Astrocyte of the cerebellum (primary cell): Measurements from ENCODE around the gene OR2Z1.

Source experiments
- DNase-seq: peaks from one replicate; pipeline ENCODE4 v3.0.0-alpha.2; 2011; ENCODE audit warnings: low read depth
- H3K4me3 ChIP-seq: 2 replicates; pipeline ENCODE4 v1.5.1; 2011; ENCODE audit warnings: mild to moderate bottlenecking, low read depth, low read length, moderate library complexity
- CTCF ChIP-seq: IDR thresholded peaks from 2 replicates; pipeline ENCODE4 v1.5.1; 2012; ENCODE audit warnings: low read length, low read depth, moderate library complexity, mild to moderate bottlenecking; ENCODE audit errors: missing control alignments
- in situ Hi-C: cut with HindIII; loops from 2 replicates; pipeline ENCODE4 v1.10.0; 2017; ENCODE audit warnings: low sequenced_read_pairs

The OR2Z1 gene

GRCh38 chr19:8690753-8691539, 30.5 kb upstream of the OR2Z1 start:
- in situ Hi-C loops, result loop anchor here (25.0 kb wide), 1 partner anchor 171 kb away; no protein-coding TSS in a partner anchor
- TF ChIP-seq CTCF, result no peak
- DNase-seq, result no peak
- no peak overlapping the region for H3K4me3 ChIP-seq

- no peak for TF ChIP-seq CTCF
- DNase-seq, result no peak
- in situ Hi-C loops, result loop anchor here (25.0 kb wide), 1 partner anchor 167 kb away; no protein-coding TSS in a partner anchor
- no peak overlapping the region for H3K4me3 ChIP-seq
These were observed 25.9 kb upstream of the OR2Z1 start for GRCh38 chr19:8695501-8695900.

GRCh38 chr19:8695911-8696310, 25.5 kb upstream of the OR2Z1 start:
- DNase-seq, result no peak
- in situ Hi-C loops, result loop anchor here (25.0 kb wide), 1 partner anchor 166 kb away; no protein-coding TSS in a partner anchor
- no peak overlapping the region for H3K4me3 ChIP-seq
- TF ChIP-seq CTCF, result no peak

GRCh38 chr19:8696993-8697392, 24.4 kb upstream of the OR2Z1 start:
- in situ Hi-C loops, result loop anchor here (25.0 kb wide), 1 partner anchor 165 kb away; no protein-coding TSS in a partner anchor
- H3K4me3 ChIP-seq, result no peak overlapping the region
- TF ChIP-seq CTCF, result no peak
- no peak for DNase-seq

- in situ Hi-C loops, result loop anchor here (25.0 kb wide), 1 partner anchor 164 kb away; no protein-coding TSS in a partner anchor
- no peak overlapping the region for H3K4me3 ChIP-seq
- TF ChIP-seq CTCF, result no peak
- DNase-seq, result no peak
These were observed 23.6 kb upstream of the OR2Z1 start for GRCh38 chr19:8697671-8698432.

GRCh38 chr19:8698433-8699063, 22.9 kb upstream of the OR2Z1 start, which contains the start of gene ACTL9:
TSS of gene ACTL9 (minus strand) at chr19:8698795. CDS start at chr19:8698701, 94 bp downstream.
- in situ Hi-C loops, result loop anchor here (25.0 kb wide), 1 partner anchor 164 kb away; no protein-coding TSS in a partner anchor

More at GRCh38 chr19:8698433-8699063, 22.9 kb upstream of the OR2Z1 start, which contains the start of gene ACTL9:
- DNase-seq, result no peak
- H3K4me3 ChIP-seq, result no peak within 1 kb of the TSS
- TF ChIP-seq CTCF, result no peak
